ENCODE results near the gene FRMD4B.
A peak's percentile ranks its signal among the peaks of the same experiment; 100 is the strongest.

FRMD4B gene

GRCh38 chr3:69180869-69181591 lies 204.9 kb downstream of the FRMD4B start:
- Histone ChIP-seq H3K4me3 (IDR thresholded peaks at IDR 0.05; ENCODE audit: insufficient read depth, low read depth, low read length) (no peak overlapping the region), H3K4me2 (no peak overlapping the region), H3K79me2 (ENCODE audit: insufficient read depth, low read depth) (no peaks in the 10 kb centered on the region), H3K27ac (no peak overlapping the region), H3K36me3 (ENCODE audit: insufficient read depth) (no peaks in the 10 kb centered on the region), H3K27me3 (ENCODE audit: insufficient read depth, low read depth) (no peaks in the 10 kb centered on the region), H3K9ac (no peak overlapping the region), H4K20me1 (ENCODE audit: insufficient read depth) (no peaks in the 10 kb centered on the region), H2AFZ (ENCODE audit: low read depth) (no peak overlapping the region), H3K4me1 (ENCODE audit: low read depth, poor library complexity, severe bottlenecking) (peaks cover 37% of the 10 kb centered on the region)
- no peak for TF ChIP-seq CTCF (conservative IDR thresholded peaks at IDR 0.05; ENCODE audit: low read depth, low read length)

DNA sequence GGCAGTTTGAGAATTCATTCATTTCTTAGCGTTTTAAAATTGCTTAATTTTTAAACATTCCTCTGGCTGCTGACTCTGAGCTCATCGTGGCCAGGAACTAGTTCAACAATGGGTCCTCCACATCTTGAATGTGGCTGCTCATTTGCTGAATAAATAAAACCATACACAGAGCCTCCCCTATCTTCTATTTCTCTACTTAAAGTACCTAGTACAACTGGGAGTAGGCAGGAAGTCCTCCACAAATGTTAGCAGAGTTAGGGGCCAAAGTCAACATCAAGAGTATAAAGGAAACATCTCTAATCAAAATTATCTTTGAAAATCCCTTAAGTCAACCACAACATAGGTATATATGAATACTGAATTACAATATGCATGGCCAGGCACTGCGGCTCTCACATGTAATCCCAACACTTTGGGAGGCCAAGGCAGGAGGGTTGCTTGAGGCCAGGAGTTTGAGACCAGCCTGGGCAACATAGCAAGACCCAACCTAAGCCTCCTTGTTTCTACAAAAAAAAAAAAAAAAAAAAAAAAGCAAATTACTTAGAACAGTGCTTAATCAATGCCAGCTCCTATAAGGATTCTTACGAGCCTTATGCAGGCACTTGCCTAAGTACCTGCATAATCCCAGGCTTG lies 206.0 kb downstream of the FRMD4B start:
- Histone ChIP-seq H4K20me1 (ENCODE audit: insufficient read depth) (no peaks in the 10 kb centered on the region), H3K4me2 (peak overlapping the region; percentile 74), H3K79me2 (ENCODE audit: insufficient read depth, low read depth) (no peaks in the 10 kb centered on the region), H3K27ac (peak overlapping the region; percentile 85), H3K4me3 (IDR thresholded peaks at IDR 0.05; ENCODE audit: insufficient read depth, low read depth, low read length) (no peak overlapping the region), H3K27me3 (ENCODE audit: insufficient read depth, low read depth) (no peaks in the 10 kb centered on the region), H3K9ac (peak overlapping the region; percentile 39; the same call in 1 of the 2 replicates), H2AFZ (ENCODE audit: low read depth) (no peak overlapping the region), H3K36me3 (ENCODE audit: insufficient read depth) (no peaks in the 10 kb centered on the region), H3K4me1 (ENCODE audit: low read depth, poor library complexity, severe bottlenecking) (peaks cover 37% of the 10 kb centered on the region)
- no peak for TF ChIP-seq CTCF (conservative IDR thresholded peaks at IDR 0.05; ENCODE audit: low read depth, low read length)

DNA sequence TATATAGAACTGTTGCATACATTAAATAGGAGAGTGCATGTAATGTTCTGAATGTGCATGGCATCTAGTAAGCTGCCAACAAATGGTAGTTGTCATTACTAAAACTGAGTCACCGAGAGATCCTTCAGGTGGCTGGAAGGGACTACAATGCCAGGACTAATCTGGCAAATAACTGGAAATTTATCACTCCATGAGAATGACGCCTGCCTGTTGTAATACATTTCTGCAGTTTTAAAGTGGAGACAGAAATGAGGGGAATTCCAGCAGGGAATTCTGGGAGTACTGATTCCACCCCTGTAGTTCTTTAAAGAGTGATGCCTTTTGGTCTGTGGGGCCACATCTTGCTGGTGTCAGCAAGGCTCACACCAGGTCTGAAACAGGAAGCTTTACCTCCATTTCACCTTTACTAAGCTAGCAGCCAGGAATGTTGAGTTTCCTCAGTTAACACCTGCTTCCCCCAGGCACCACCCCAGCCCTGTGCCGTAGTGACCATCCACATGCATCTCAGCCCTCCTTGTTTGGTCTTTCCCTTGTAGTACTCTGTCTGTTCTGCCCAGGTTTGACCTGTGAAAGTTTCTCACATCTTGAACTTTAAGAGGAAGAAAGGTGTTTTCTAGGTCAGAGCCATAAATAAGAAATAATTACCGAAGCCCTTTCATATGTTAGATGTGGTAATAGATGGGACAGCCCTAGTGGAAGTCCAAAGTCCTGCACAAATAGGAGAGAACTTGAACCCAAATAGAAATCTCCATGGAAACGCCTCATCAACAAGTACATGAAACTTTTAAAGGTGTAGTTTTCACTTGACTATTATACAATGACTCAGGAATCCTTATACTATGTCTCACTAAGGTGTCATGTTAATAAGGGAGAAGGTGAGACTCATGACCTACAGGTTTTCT lies 206.8 kb downstream of the FRMD4B start:
- H3K27me3 ChIP-seq (ENCODE audit: insufficient read depth, low read depth), result no peaks in the 10 kb centered on the region
- H3K4me3 ChIP-seq (IDR thresholded peaks at IDR 0.05; ENCODE audit: insufficient read depth, low read depth, low read length), result no peak overlapping the region
- no peaks in the 10 kb centered on the region for H3K79me2 ChIP-seq (ENCODE audit: insufficient read depth, low read depth)
- peak overlapping the region; percentile 39; the same call in 1 of the 2 replicates for H3K9ac ChIP-seq
- no peaks in the 10 kb centered on the region for H4K20me1 ChIP-seq (ENCODE audit: insufficient read depth)
- H3K36me3 ChIP-seq (ENCODE audit: insufficient read depth), result no peaks in the 10 kb centered on the region
- H3K27ac ChIP-seq, result peak overlapping the region; percentile 85
- H3K4me1 ChIP-seq (ENCODE audit: low read depth, poor library complexity, severe bottlenecking), result peaks cover 37% of the 10 kb centered on the region
- peak overlapping the region; percentile 17; the same call in 1 of the 2 replicates for H2AFZ ChIP-seq (ENCODE audit: low read depth)
- 0 out of 2 replicates have a peak, but pooled peaks have one; percentile 26 for TF ChIP-seq CTCF (conservative IDR thresholded peaks at IDR 0.05; ENCODE audit: low read depth, low read length)
- H3K4me2 ChIP-seq, result peak overlapping the region; percentile 74

GRCh38 chr3:69178082-69178481 lies 207.8 kb downstream of the FRMD4B start:
- no peak for TF ChIP-seq CTCF (conservative IDR thresholded peaks at IDR 0.05; ENCODE audit: low read depth, low read length)
- H3K9ac ChIP-seq, result no peak overlapping the region
- no peak overlapping the region for H3K4me3 ChIP-seq (IDR thresholded peaks at IDR 0.05; ENCODE audit: insufficient read depth, low read depth, low read length)
- no peaks in the 10 kb centered on the region for H3K36me3 ChIP-seq (ENCODE audit: insufficient read depth)
- peak overlapping the region; percentile 74; the same call in 1 of the 2 replicates for H3K4me2 ChIP-seq
- H3K27ac ChIP-seq, result peak overlapping the region; percentile 85
- H3K4me1 ChIP-seq (ENCODE audit: low read depth, poor library complexity, severe bottlenecking), result peaks cover 37% of the 10 kb centered on the region
- no peak overlapping the region for H2AFZ ChIP-seq (ENCODE audit: low read depth)
- H3K79me2 ChIP-seq (ENCODE audit: insufficient read depth, low read depth), result no peaks in the 10 kb centered on the region
- no peaks in the 10 kb centered on the region for H4K20me1 ChIP-seq (ENCODE audit: insufficient read depth)
- no peaks in the 10 kb centered on the region for H3K27me3 ChIP-seq (ENCODE audit: insufficient read depth, low read depth)
